Gastroesophageal sphincter (tissue), 3 donors: ENCODE measurements around the gene AMPD2.

ENCODE experiments used
- EP300 ChIP-seq: sonication (generic); formaldehyde crosslinking; IDR thresholded peaks from one replicate; pipeline ENCODE4 v1.6.1; 2017; ENCODE audit warnings: antibody characterized with exemption, mild to moderate bottlenecking
- POLR2A ChIP-seq, 2 donors: fragments of 450-650 bp; IDR thresholded peaks; one replicate each; pipeline ENCODE4 v1.6.1; 2017; ENCODE audit warnings: antibody characterized with exemption in 2 of 2, mild to moderate bottlenecking in 2 of 2, moderate library complexity in 1 of 2
- POLR2AphosphoS5 ChIP-seq: sonication (generic); formaldehyde crosslinking; IDR thresholded peaks from one replicate; pipeline ENCODE4 v1.6.1; 2017; ENCODE audit warnings: antibody characterized with exemption
- TF ChIP-seq, protein P1 (sequence below), 4 experiments: fragments of 200-600 bp in 2 of 4; fragments of 450-650 bp in 2 of 4; sonication (generic) in 1 of 4; IDR thresholded peaks; one replicate each; pipeline ENCODE4 v1.5.1; 2017 to 2019; ENCODE audit warnings: antibody characterized with exemption in 4 of 4, mild to moderate bottlenecking in 2 of 4, moderate library complexity in 2 of 4

DNA sequence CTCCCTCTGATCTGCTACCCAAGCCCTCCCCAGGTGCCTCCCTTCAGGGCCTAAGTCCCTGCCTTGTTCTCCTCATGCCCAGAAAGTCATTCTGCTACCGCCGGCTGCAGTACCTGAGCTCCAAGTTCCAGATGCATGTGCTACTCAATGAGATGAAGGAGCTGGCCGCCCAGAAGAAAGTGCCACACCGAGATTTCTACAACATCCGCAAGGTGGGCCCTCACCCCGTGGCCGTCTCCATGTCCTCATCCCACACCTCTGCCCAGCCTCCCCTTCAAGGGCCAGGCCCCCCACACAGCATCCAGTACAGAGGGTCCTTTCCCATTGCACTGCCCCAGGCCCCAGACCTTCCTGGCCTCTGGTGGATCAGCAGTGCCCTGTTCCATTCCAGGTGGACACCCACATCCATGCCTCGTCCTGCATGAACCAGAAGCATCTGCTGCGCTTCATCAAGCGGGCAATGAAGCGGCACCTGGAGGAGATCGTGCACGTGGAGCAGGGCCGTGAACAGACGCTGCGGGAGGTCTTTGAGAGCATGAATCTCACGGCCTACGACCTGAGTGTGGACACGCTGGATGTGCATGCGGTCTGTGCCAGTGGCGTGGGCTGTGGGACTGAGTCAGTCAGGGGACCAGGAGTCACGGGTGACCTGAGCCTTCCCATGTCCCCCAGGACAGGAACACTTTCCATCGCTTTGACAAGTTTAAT is 8.2 kb downstream of the AMPD2 start:
- TF ChIP-seq, protein P1, sequence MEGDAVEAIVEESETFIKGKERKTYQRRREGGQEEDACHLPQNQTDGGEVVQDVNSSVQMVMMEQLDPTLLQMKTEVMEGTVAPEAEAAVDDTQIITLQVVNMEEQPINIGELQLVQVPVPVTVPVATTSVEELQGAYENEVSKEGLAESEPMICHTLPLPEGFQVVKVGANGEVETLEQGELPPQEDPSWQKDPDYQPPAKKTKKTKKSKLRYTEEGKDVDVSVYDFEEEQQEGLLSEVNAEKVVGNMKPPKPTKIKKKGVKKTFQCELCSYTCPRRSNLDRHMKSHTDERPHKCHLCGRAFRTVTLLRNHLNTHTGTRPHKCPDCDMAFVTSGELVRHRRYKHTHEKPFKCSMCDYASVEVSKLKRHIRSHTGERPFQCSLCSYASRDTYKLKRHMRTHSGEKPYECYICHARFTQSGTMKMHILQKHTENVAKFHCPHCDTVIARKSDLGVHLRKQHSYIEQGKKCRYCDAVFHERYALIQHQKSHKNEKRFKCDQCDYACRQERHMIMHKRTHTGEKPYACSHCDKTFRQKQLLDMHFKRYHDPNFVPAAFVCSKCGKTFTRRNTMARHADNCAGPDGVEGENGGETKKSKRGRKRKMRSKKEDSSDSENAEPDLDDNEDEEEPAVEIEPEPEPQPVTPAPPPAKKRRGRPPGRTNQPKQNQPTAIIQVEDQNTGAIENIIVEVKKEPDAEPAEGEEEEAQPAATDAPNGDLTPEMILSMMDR (IDR thresholded peaks at IDR 0.05), result no peak
- TF ChIP-seq POLR2A (IDR thresholded peaks at IDR 0.05), result no peak
- no peak for TF ChIP-seq POLR2AphosphoS5
- no peak for TF ChIP-seq EP300
